ENCODE measurements around the gene EDNRA.

The EDNRA gene

GRCh38 chr4:147510962-147511668, 30.2 kb downstream of the EDNRA start:
- H3K4me3 ChIP-seq (replicated peaks in 1 of 2; ENCODE audit: low read depth in 2 of 2, low read length in 2 of 2) = no peak overlapping the region
- TF ChIP-seq CTCF (IDR thresholded peaks at IDR 0.05; ENCODE audit: low read depth, low read length) = no peak
- DNase-seq (ENCODE audit: low read depth in 2 of 2) = peak; percentile 16 to 33

DNA sequence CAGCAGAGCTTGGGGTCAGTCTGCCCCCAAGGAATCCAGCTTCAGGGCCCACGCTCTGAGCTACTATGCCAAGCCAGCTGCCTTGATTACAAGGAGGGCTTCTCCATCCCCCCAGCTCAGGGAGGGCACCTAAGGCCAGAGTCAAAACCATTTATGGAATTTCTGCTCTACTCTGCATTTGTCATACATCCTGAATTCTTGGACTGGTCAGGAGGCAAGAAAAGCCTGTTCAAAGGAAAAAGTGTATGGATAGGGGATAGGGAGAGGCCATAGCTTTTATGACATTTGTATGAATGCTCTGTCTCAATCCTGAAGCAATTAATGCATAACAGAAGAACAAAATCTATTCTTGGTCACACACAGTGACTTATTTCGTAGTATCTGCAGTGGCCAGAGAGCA, 32.2 kb downstream of the EDNRA start:
- no peak for TF ChIP-seq CTCF (IDR thresholded peaks at IDR 0.05; ENCODE audit: low read depth, low read length)
- H3K4me3 ChIP-seq (replicated peaks in 1 of 2; ENCODE audit: low read depth in 2 of 2, low read length in 2 of 2) = no peak overlapping the region
- DNase-seq (ENCODE audit: low read depth in 2 of 2) = no peak

GRCh38 chr4:147513952-147514351, 33.1 kb downstream of the EDNRA start:
- H3K4me3 ChIP-seq (replicated peaks in 1 of 2; ENCODE audit: low read depth in 2 of 2, low read length in 2 of 2) = no peak overlapping the region
- TF ChIP-seq CTCF (IDR thresholded peaks at IDR 0.05; ENCODE audit: low read depth, low read length) = peak; percentile 29
- no peak for DNase-seq (ENCODE audit: low read depth in 2 of 2)

GRCh38 chr4:147515220-147515936, 34.5 kb downstream of the EDNRA start:
- DNase-seq (ENCODE audit: low read depth in 2 of 2) = no peak
- no peak for TF ChIP-seq CTCF (IDR thresholded peaks at IDR 0.05; ENCODE audit: low read depth, low read length)
- no peak overlapping the region for H3K4me3 ChIP-seq (replicated peaks in 1 of 2; ENCODE audit: low read depth in 2 of 2, low read length in 2 of 2)

- no peak for TF ChIP-seq CTCF (IDR thresholded peaks at IDR 0.05; ENCODE audit: low read depth, low read length)
- no peak overlapping the region for H3K4me3 ChIP-seq (replicated peaks in 1 of 2; ENCODE audit: low read depth in 2 of 2, low read length in 2 of 2)
- DNase-seq (ENCODE audit: low read depth in 2 of 2) = no peak
These were observed 35.2 kb downstream of the EDNRA start for GRCh38 chr4:147516133-147516532.

- no peak overlapping the region for H3K4me3 ChIP-seq (replicated peaks in 1 of 2; ENCODE audit: low read depth in 2 of 2, low read length in 2 of 2)
- peak in 1 of 2 donors; percentile 34 for DNase-seq (ENCODE audit: low read depth in 2 of 2)
- TF ChIP-seq CTCF (IDR thresholded peaks at IDR 0.05; ENCODE audit: low read depth, low read length) = no peak
These were observed 37.2 kb downstream of the EDNRA start for GRCh38 chr4:147518086-147518485.
